MM.1S (cell line): ENCODE measurements around the gene TMOD1.

Experiments
- DNase-seq: peaks from one replicate; pipeline ENCODE4 v3.0.0-alpha.2; 2015
- H2AFZ ChIP-seq: fragments of 300-600 bp; sonication (generic); 2 replicates; pipeline ENCODE4 v1.6.0; 2016; ENCODE audit warnings: antibody characterized with exemption, low read length
- H3F3A ChIP-seq: fragments of 300-600 bp; sonication (generic); 2 replicates; pipeline ENCODE4 v1.6.1; 2016; ENCODE audit warnings: mild to moderate bottlenecking, antibody characterized with exemption, low read length, moderate library complexity, mixed read lengths; ENCODE audit not compliant: insufficient read depth
- H3K27ac ChIP-seq: fragments of 300-600 bp; sonication (generic); 2 replicates; pipeline ENCODE4 v1.5.1; 2016; ENCODE audit warnings: mild to moderate bottlenecking, low read length
- H3K27me3 ChIP-seq: fragments of 300-600 bp; sonication (generic); replicated peaks from 2 replicates; pipeline ENCODE4 v1.6.0; 2016; ENCODE audit warnings: low read length; ENCODE audit not compliant: insufficient read depth
- H3K36me3 ChIP-seq: fragments of 300-600 bp; sonication (generic); replicated peaks from 2 replicates; pipeline ENCODE4 v1.6.1; 2016; ENCODE audit warnings: mild to moderate bottlenecking, low read length, mixed read lengths; ENCODE audit not compliant: insufficient read depth
- H3K4me1 ChIP-seq: fragments of 300-600 bp; sonication (generic); 2 replicates; pipeline ENCODE4 v1.6.1; 2016; ENCODE audit warnings: low read length, mixed read lengths
- H3K4me2 ChIP-seq: fragments of 300-600 bp; sonication (generic); 2 replicates; pipeline ENCODE4 v1.6.0; 2016; ENCODE audit warnings: low read depth, low read length
- H3K4me3 ChIP-seq: fragments of 300-600 bp; sonication (generic); 2 replicates; pipeline ENCODE4 v1.5.1; 2016; ENCODE audit warnings: low read length, mixed read lengths
- H3K79me2 ChIP-seq: fragments of 300-600 bp; sonication (generic); 2 replicates; pipeline ENCODE4 v1.6.1; 2016; ENCODE audit warnings: mixed run types, low read length, mixed read lengths
- H3K9ac ChIP-seq: fragments of 300-600 bp; sonication (generic); 2 replicates; pipeline ENCODE4 v1.6.1; 2016; ENCODE audit warnings: low read length, mixed read lengths
- H3K9me2 ChIP-seq: fragments of 300-600 bp; sonication (generic); replicated peaks from 2 replicates; pipeline ENCODE4 v1.6.1; 2016; ENCODE audit warnings: mild to moderate bottlenecking, low read length, mixed read lengths; ENCODE audit not compliant: insufficient read depth
- H3K9me3 ChIP-seq: fragments of 300-600 bp; sonication (generic); replicated peaks from 2 replicates; pipeline ENCODE4 v1.6.1; 2016; ENCODE audit warnings: mild to moderate bottlenecking, low read length, mixed read lengths; ENCODE audit not compliant: insufficient read depth
- H4K20me1 ChIP-seq: fragments of 300-600 bp; sonication (generic); 2 replicates; pipeline ENCODE4 v1.6.1; 2016; ENCODE audit warnings: mild to moderate bottlenecking, low read length, moderate library complexity, mixed read lengths; ENCODE audit not compliant: insufficient read depth
- CTCF ChIP-seq: fragments of 300-600 bp; sonication (generic); IDR thresholded peaks from 2 replicates; pipeline ENCODE4 v1.5.1; 2016; ENCODE audit warnings: antibody characterized with exemption, low read length, mixed read lengths
- EZH2 ChIP-seq: fragments of 300-600 bp; sonication (generic); optimal IDR thresholded peaks from 2 replicates; pipeline ENCODE3; 2017; ENCODE audit warnings: low read depth, mild to moderate bottlenecking, antibody characterized with exemption, low read length, mixed read lengths
- EZH2phosphoT487 ChIP-seq: fragments of 300-600 bp; sonication (generic); IDR thresholded peaks from 2 replicates; pipeline ENCODE4 v1.6.1; 2018; ENCODE audit warnings: antibody characterized with exemption, low read length

Gene TMOD1

GRCh38 chr9:97560851-97561250 lies 59.4 kb downstream of the TMOD1 start:
- no peaks in the 10 kb centered on the region for H3K79me2 ChIP-seq
- TF ChIP-seq EZH2phosphoT487: no peak
- no peak for TF ChIP-seq CTCF
- TF ChIP-seq EZH2: no peak
- no peaks in the 10 kb centered on the region for H4K20me1 ChIP-seq
- H3K36me3 ChIP-seq: no peaks in the 10 kb centered on the region
- H3K4me2 ChIP-seq: no peak overlapping the region
- no peak overlapping the region for H3K4me3 ChIP-seq
- no peak overlapping the region for H2AFZ ChIP-seq
- no peaks in the 10 kb centered on the region for H3K9me2 ChIP-seq
- H3K27me3 ChIP-seq: no peaks in the 10 kb centered on the region
- peaks cover 12% of the 10 kb centered on the region for H3F3A ChIP-seq
- peaks cover 27% of the 10 kb centered on the region for H3K4me1 ChIP-seq
- no peak for DNase-seq
- H3K27ac ChIP-seq: no peak overlapping the region
- no peak overlapping the region for H3K9ac ChIP-seq
- no peaks in the 10 kb centered on the region for H3K9me3 ChIP-seq

- TF ChIP-seq EZH2phosphoT487 (no peak), EZH2 (no peak), CTCF (no peak)
- Histone ChIP-seq H3K27me3 (no peaks in the 10 kb centered on the region), H3K4me1 (peaks cover 27% of the 10 kb centered on the region), H3K4me2 (no peak overlapping the region), H3K9ac (no peak overlapping the region), H3K36me3 (no peaks in the 10 kb centered on the region), H3K27ac (no peak overlapping the region), H3K9me2 (no peaks in the 10 kb centered on the region), H3K79me2 (no peaks in the 10 kb centered on the region), H3K4me3 (no peak overlapping the region), H2AFZ (no peak overlapping the region), H3F3A (peaks cover 12% of the 10 kb centered on the region), H3K9me3 (no peaks in the 10 kb centered on the region), H4K20me1 (no peaks in the 10 kb centered on the region)
- DNase-seq: no peak
Observed at GRCh38 chr9:97561501-97561900, 60.0 kb downstream of the TMOD1 start.

- no peaks in the 10 kb centered on the region for H3K9me3 ChIP-seq
- no peaks in the 10 kb centered on the region for H4K20me1 ChIP-seq
- no peak overlapping the region for H3K4me3 ChIP-seq
- peaks cover 22% of the 10 kb centered on the region for H3K4me1 ChIP-seq
- H3K9me2 ChIP-seq: no peaks in the 10 kb centered on the region
- TF ChIP-seq CTCF: no peak
- TF ChIP-seq EZH2: no peak
- TF ChIP-seq EZH2phosphoT487: no peak
- H2AFZ ChIP-seq: no peak overlapping the region
- no peak for DNase-seq
- H3K27ac ChIP-seq: no peak overlapping the region
- H3F3A ChIP-seq: peaks cover 12% of the 10 kb centered on the region
- H3K27me3 ChIP-seq: no peaks in the 10 kb centered on the region
- no peak overlapping the region for H3K4me2 ChIP-seq
- H3K79me2 ChIP-seq: no peaks in the 10 kb centered on the region
- no peaks in the 10 kb centered on the region for H3K36me3 ChIP-seq
- no peak overlapping the region for H3K9ac ChIP-seq
Observed at GRCh38 chr9:97562542-97562941, 61.1 kb downstream of the TMOD1 start.
